Upper lobe of left lung (tissue), 4 donors: Measurements from ENCODE around the gene SPRED2.

ENCODE experiments used
- EP300 ChIP-seq, 4 donors: sonication (generic); formaldehyde crosslinking; IDR thresholded peaks; one replicate each; pipeline ENCODE4 v1.5.1; 2017; ENCODE audit warnings: antibody characterized with exemption in 4 of 4, control low read depth in 2 of 4
- TF ChIP-seq, protein P1 (sequence below), 6 experiments: fragments of 450-650 bp in 4 of 6; fragments of 200-600 bp in 2 of 6; sonication (generic) in 2 of 6; IDR thresholded peaks; one replicate each; pipeline ENCODE4 v1.5.1; 2016 to 2019; ENCODE audit warnings: antibody characterized with exemption in 6 of 6

DNA sequence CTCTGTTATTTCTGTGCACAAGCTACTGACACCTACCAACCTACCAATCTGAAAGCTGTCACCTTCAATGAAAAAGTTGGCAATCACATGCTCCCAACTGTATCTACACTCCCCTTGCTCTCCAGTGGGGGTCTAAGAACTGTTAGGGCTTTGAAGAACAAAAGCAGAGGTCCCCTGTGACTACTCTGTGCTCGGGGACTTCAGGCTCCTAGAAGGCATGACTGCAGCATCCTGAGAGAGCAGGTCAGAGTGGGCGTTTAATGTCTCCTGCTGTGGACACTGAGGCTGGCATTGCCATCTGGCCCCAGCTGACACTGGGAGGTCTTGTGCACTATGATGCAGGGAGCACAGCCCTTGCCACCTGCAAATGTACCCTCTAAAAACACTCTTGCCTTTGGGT lies 111.5 kb downstream of the SPRED2 start:
- no peak for TF ChIP-seq EP300 (IDR thresholded peaks at IDR 0.05)
- TF ChIP-seq, protein P1, sequence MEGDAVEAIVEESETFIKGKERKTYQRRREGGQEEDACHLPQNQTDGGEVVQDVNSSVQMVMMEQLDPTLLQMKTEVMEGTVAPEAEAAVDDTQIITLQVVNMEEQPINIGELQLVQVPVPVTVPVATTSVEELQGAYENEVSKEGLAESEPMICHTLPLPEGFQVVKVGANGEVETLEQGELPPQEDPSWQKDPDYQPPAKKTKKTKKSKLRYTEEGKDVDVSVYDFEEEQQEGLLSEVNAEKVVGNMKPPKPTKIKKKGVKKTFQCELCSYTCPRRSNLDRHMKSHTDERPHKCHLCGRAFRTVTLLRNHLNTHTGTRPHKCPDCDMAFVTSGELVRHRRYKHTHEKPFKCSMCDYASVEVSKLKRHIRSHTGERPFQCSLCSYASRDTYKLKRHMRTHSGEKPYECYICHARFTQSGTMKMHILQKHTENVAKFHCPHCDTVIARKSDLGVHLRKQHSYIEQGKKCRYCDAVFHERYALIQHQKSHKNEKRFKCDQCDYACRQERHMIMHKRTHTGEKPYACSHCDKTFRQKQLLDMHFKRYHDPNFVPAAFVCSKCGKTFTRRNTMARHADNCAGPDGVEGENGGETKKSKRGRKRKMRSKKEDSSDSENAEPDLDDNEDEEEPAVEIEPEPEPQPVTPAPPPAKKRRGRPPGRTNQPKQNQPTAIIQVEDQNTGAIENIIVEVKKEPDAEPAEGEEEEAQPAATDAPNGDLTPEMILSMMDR (IDR thresholded peaks at IDR 0.05), result no peak
